ENCODE data around the gene DGCR8.

DGCR8 gene

GRCh38 chr22:20111045-20111688, 31.1 kb downstream of the DGCR8 start:
- no peak for FAIRE-seq

GRCh38 chr22:20111689-20112622, 31.9 kb downstream of the DGCR8 start:
- FAIRE-seq: no peak

DNA sequence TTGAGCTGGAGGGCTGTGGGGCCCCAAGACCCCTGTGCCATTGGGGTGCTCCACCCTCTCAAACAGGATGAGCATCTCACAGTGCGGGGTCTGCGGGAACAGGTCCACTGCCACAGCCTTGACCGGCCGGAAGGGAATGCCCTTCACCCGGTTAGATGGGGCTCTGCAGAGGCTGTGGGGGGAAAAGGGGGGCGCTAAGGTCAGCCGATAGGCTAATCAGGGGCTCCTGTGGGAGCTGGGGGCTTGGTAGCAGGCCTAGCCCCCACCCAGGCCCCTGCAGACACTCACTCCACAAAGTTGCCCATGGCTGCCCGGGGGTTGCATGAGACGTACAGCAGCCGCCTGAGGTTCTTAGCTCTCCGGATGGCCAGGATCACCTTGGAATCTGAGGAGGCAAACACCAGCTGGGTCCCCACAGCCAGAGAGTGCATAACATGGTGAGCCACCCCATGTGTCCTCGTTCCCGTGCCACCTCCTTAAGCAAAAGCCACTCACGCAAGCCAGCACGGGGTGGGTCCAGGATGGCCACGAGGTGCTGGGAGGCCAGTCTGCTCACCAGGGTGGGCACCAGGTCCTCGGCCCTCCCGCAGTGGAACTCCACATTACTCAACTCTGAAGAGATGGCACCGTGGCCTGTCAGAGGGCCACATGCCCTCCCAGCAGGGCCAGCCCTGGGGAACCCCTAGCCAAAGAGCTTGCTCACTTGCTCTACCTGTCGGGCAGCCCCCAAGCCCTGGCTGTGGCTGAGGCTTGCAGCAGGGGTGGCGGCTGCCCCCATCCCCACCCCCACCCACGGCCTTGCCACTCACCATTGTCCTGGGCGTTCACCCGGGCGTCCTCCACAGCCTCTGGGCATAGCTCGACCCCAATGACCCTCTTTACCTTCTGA, 32.8 kb downstream of the DGCR8 start:
- no peak for FAIRE-seq

- FAIRE-seq: no peak
These were observed 33.7 kb downstream of the DGCR8 start for GRCh38 chr22:20113551-20114310.

DNA sequence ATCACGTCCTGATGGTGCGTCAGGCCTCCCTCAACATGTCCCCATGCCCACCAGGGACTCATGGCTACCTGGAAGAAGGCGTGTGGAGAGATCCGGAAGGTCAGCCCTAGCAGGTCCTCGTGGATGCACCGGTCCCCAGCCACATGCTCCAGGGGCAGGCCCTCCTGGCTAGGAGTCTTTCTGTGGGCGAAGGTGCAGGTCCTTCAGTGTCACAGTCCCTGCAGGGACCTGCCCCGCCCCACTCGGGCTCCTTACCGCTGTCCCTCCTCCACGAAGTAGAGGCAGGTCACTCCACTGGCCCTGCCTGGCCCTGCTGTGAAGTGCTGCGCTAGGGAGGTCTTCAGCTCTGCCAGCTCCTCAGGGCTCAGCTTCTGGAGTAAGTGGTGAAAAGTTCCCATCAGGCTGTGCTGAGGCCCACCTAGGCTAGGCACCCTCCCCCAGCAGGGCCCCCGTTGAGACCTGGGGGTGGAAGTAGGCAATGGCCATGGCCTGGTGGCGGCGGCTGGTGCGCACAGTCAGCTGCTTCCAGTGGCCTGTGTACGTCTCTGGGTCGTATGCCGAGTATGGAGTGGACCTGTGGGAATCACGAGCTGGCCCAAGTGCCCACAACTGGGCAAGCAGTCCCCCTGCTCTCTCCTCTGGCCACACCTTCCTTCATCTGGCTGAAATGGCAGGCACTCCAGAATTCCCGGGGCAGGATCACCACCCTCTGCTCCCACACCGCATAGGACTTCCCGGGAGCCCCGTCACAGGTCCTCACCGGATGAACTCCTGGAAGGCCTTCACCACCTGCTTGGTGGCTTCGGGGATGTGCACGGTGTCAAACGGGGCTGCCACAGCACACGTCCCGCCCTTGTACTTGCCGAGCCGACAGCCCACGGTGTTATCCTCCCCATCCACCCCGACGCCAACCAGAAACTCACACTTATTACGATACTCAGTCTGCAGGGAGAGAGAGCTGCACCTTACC, 34.8 kb downstream of the DGCR8 start:
- FAIRE-seq: no peak

GRCh38 chr22:20115691-20116375, 35.8 kb downstream of the DGCR8 start, which contains the start of gene RANBP1:
Gene RANBP1 (plus strand): TSS chr22:20116104. CDS start chr22:20116185, 81 bp downstream.
- no peak for FAIRE-seq

GRCh38 chr22:20116376-20116950, 36.4 kb downstream of the DGCR8 start:
- no peak for FAIRE-seq

DNA sequence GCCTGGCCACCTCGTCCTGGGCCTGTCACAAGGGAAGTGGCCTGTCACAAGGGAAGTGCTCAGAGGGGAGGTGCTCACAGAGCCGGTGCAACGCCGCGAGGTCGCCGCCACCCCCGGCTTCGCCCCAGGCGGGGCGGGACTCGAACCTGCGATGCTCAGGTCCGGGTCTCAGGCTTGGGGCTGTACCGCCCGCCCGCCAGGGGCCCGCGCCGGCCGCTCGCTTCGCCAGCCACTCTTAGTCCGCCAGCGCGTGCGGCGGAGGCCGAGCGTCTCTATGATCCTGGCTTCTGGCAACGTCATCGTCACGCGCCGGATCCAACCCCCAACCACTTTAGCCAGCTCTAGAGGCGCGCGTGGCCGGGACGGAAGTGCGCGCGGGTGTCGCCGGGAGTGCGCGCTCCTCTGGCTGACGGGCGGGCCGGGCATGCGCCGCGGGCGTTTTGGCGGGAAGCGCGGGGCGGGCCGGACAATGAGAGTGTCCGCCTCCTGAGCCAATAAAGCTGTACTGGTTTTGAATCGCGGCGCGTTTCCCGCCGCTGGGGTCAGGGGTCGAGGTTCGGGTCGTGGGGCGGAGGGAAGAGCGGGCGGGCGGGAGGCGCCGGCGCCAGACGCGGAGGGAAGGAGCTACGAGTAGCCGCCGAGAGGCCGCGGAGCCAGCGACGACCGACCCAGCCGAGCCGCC, 37.1 kb downstream of the DGCR8 start, which contains the start of gene TRMT2A:
TRMT2A (minus strand) TSS at position 276 of the 682 bp plus-strand sequence. CDS start 320 bp downstream, outside the sequence.
- no peak for FAIRE-seq

DNA sequence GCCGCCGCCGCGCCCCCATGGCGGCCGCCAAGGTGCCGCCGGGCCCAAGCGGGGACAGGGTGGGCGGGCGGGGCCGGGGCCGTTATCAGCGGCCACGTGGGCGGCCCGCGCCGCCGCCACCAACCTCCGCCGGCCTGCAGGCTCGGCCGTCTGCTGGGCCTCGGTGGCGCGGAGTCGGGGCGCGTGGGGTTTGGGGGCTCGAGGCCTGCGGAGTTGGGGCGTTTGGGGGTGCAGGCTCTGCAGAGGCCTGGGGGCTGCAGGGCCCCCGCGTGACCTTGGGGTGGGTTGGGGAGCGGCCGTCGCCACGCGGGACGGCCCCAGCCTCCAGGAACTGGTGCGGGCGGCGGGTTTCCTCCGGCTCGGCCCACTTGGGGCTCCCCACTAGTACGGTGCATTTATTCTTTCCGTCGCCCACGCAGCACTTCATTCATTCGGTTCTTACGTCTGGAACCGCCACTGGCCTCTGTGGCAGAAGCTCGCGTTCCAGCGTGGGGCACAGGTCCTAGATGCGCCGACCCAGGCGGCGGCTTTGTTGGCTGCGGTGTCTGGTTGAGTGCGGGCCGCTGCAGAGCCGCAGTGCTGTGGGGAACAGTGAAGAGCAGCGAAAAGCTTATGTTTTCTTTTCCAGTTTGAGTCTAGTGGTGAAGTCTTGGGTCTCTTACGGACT, 37.7 kb downstream of the DGCR8 start:
- FAIRE-seq: no peak

- FAIRE-seq: no peak
These were observed 38.4 kb downstream of the DGCR8 start for GRCh38 chr22:20118300-20119020.

DNA sequence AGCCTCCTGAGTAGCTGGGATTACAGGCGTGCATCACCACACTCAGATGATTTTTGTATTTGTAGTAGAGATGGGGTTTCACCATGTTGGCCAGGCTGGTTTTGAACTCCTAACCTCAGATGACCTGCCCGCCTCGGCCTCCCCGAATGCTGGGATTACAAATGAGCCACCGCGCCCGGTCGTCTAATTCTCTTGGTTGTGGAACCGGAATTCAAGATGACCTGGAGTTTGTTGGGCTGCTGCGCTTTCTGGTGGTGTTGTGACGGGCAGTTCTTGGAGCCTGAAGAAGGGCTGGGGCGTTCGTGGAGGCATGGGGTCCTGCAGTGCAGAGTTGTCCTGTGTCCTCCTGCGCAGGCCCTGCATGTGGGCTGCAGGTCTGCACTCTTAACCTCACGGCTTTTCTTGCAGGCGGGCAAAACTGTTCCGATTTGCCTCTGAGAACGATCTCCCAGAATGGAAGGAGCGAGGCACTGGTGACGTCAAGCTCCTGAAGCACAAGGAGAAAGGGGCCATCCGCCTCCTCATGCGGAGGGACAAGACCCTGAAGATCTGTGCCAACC, 41.9 kb downstream of the DGCR8 start:
- no peak for FAIRE-seq

DNA sequence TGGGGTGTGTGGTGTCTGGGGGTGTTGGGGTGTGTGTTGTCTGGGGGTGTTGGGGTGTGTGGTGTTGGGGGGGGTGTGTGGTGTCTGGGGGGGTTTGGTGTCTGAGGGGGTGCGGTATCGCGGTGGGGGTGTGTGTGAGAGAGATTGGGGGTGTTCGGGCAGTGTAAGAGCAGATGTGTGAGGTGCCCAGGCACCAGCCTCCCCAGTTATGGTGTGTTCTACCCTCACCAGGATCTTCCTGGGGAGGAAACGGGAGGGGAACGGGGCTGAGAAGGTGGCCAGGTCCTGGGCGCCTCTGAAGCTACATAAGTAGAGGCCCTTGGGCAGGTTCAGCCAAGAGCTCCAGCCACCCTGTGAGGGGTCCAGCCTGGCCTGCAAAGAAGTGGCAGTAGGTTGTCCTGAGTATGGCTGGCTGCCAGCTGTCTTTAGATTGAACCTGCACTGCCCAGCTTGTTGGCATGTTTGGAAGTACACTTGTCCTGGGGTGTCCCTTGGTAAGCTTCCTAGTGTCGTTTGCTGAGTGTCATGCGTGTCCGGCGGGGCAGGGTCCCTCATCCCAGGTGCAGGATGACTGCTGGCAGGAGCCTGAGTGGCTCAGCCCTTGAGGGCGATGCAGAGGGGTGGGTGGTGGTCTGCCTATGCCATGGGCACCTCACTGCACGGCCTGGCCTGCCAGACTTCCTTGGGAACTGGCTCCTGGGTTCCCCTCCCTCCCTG, 43.5 kb downstream of the DGCR8 start:
- no peak for FAIRE-seq

DNA sequence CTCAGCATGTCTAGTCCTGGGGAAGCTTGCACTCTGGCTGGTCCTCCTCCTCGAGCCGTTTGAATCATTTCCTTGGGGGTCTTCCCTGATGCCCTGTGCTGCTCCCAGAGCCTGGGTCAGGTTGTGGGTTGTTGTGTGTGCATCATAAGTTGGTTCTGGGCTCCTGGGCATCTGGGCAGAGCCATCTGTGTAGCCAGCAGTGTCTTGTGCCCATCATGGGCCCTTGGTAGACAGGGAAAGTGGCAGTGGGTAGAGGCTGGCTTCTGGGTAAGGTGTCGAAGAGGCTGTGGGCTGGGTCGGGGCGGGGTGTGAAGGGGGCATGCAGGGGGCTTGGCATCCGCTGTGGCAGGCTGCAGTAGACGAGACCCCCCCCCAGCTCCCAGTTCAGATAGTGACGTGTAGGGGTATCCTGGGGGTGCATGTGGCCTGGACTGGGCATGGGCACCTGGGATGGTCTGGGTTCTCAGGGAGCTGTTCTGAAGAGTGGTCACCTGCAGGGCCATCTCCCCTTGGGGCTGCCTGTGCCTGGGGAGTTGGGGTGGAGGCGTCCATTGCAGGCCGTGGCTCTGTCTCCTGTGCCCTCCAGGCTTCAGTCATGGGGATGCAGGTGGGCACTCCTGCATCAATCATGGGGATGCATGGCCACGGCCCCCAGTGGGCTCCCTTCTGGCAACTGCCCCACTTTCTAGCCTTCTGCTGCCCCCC, 44.2 kb downstream of the DGCR8 start:
- FAIRE-seq: no peak

DNA sequence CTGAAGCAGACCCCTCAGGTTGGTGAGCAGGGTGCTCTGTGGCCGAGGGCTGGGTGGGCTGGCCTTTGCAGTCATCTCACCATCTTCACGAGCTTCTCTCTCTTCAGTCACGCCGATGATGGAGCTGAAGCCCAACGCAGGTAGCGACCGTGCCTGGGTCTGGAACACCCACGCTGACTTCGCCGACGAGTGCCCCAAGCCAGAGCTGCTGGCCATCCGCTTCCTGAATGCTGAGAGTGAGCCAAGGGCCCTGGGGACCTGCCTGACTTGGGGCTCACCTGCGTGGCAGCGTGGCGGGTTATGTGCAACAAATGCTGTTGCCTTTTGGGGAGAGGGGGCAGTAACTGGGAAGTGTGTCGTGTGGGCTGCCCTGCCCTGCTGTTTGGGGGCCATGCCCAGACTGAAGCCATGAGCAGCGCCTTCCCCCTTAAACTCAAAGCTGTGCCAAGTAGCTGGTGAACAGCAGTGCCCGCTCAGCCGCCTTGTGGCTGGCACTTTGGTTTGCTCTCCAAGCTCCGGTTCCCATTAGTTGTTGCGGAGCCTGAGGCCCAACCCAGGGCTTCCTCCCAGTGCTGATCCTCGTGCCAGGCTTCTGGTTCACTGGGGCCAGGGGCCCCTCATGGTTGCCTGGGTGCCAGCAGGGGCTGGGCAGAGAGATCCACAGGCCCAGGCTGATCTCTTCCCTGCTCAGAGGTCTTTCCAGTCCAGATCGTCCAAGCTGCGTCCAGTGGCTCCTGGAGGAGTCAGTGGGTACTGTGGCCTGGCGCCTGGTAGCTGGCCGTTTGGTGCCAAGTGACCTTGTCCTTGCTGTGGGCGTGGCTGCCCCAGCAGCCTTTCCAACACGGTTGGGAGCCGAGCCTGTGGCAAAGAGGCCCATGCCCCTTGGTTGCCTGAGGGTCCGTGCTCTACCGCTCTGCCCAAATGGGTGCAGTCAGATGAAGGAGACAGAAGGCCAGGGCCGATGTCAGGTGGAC, 45.4 kb downstream of the DGCR8 start:
- no peak for FAIRE-seq
